ENCODE measurements around the gene MCFD2. TPM values are rescaled to one million over a fixed set of nuclear protein-coding genes. Genes with fewer than 3 reads are reported as not detected.

Gene MCFD2
- total and polyA plus RNA-seq, 8 donors = 20.1 to 180 (median 101) TPM

GRCh38 chr2:46865181-46865970, 50.2 kb downstream of the MCFD2 start:
- Histone ChIP-seq H3K9me3 (no peaks in the 10 kb centered on the region), H3K4me3 (no peak overlapping the region), H3K36me3 (no peaks in the 10 kb centered on the region), H3K27ac (no peak overlapping the region), H3K4me1 (peaks cover 0 to 5% (median 5%) of the 10 kb centered on the region in 3 donors), H3K27me3 (no peaks in the 10 kb centered on the region)
- FAIRE-seq = no peak
- intact Hi-C loops (cut with DNase I) = no loop called here
- ATAC-seq = no peak
- 79 to 93% methylated on average over 7 of the region's 7 CpGs for WGBS, 2 donors
- DNase-seq = no peak
- TF ChIP-seq CTCF (IDR thresholded peaks at IDR 0.05) = no peak

- 93 to 99% methylated on average over 1 of the region's 1 CpG for WGBS, 2 donors
- Histone ChIP-seq H3K9me3 (no peaks in the 10 kb centered on the region), H3K36me3 (no peaks in the 10 kb centered on the region), H3K27ac (no peak overlapping the region), H3K4me3 (no peak overlapping the region), H3K27me3 (no peaks in the 10 kb centered on the region), H3K4me1 (peaks cover 0 to 5% (median 5%) of the 10 kb centered on the region in 3 donors)
- ATAC-seq (no peak), DNase-seq (no peak), FAIRE-seq (no peak)
- no peak for TF ChIP-seq CTCF (IDR thresholded peaks at IDR 0.05)
- intact Hi-C loops (cut with DNase I) = no loop called here
Measured at GRCh38 chr2:46863882-46864281, 51.7 kb downstream of the MCFD2 start.

- H3K4me1 ChIP-seq = peaks cover 0 to 5% (median 5%) of the 10 kb centered on the region in 3 donors
- H3K27me3 ChIP-seq = no peaks in the 10 kb centered on the region
- H3K27ac ChIP-seq = no peak overlapping the region
- H3K4me3 ChIP-seq = no peak overlapping the region
- DNase-seq (no peak), FAIRE-seq (no peak), ATAC-seq (peak in 1 of 4 donors; percentile 8)
- intact Hi-C loops (cut with DNase I) = no loop called here
- whole genome bisulfite sequencing, 2 donors = 73 to 89% methylated on average over 2 of the region's 2 CpGs
- H3K36me3 ChIP-seq = no peaks in the 10 kb centered on the region
- TF ChIP-seq CTCF (IDR thresholded peaks at IDR 0.05) = no peak
- no peaks in the 10 kb centered on the region for H3K9me3 ChIP-seq
Measured at GRCh38 chr2:46862514-46862913, 53.1 kb downstream of the MCFD2 start.

GRCh38 chr2:46861916-46862315, 53.7 kb downstream of the MCFD2 start:
- no peak for FAIRE-seq
- no peak overlapping the region for H3K4me3 ChIP-seq
- no peak for ATAC-seq
- H3K9me3 ChIP-seq = no peaks in the 10 kb centered on the region
- H3K4me1 ChIP-seq = peaks cover 0 to 5% (median 5%) of the 10 kb centered on the region in 3 donors
- TF ChIP-seq CTCF (IDR thresholded peaks at IDR 0.05) = no peak
- no peak overlapping the region for H3K27ac ChIP-seq
- intact Hi-C loops (cut with DNase I) = no loop called here
- H3K27me3 ChIP-seq = no peaks in the 10 kb centered on the region
- no peaks in the 10 kb centered on the region for H3K36me3 ChIP-seq
- DNase-seq = no peak
- WGBS, 2 donors = 60 to 66% methylated on average over 6 of the region's 6 CpGs

GRCh38 chr2:46859482-46859881, 56.1 kb downstream of the MCFD2 start:
- H3K9me3 ChIP-seq = no peaks in the 10 kb centered on the region
- no peak for FAIRE-seq
- TF ChIP-seq CTCF (IDR thresholded peaks at IDR 0.05) = no peak
- DNase-seq = no peak
- H3K27ac ChIP-seq = no peak overlapping the region
- intact Hi-C loops (cut with DNase I) = no loop called here
- H3K36me3 ChIP-seq = no peaks in the 10 kb centered on the region
- H3K27me3 ChIP-seq = no peaks in the 10 kb centered on the region
- H3K4me1 ChIP-seq = peaks cover 0 to 3% (median 0%) of the 10 kb centered on the region in 3 donors
- no peak overlapping the region for H3K4me3 ChIP-seq
- 94 to 95% methylated on average over 9 of the region's 9 CpGs for WGBS, 2 donors
- no peak for ATAC-seq

Data from pancreas (tissue), 10 donors.